ENCODE results near the gene ABCA1. TPM values are rescaled to one million over a fixed set of nuclear protein-coding genes. Genes with fewer than 3 reads are reported as not detected.

ABCA1 gene
- total and polyA plus RNA-seq, 2 of the 13 experiments (the other 11 are each of a cell fraction or from before 2014, with no cell fraction given): 26.8 to 63.8 TPM

DNA sequence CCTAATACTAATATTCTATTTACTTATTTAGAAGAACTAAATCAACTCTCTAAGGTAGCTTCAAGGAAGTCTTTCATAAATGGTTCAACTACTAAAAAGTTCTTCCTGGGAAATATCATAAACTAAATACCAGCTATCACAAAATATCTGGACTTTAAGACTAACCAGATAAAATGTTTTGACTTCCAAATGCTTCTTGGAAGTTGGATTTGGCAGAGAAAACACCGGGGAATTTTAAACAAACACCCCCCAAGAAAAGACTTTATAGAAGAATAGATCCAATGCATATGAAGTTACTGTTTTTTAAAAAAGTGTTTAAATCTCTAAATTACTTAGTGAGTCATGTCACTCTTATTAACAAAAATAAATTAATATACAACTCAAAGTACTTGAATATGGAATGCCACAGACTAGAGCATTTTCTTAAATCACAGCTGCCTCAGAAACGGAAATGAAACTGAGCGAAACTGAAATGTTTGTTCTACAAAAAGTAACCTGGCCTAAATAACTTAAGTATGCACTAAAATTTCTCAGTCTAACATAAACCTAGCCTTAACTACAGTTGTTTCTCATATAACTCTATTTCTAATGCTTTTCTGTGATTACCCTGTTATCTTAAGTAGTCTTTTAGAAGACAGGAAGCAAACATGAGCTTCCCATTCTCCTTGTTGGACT is 6.8 kb downstream of the ABCA1 start:
- CTCF ChIA-PET (ENCODE audit: low intra/inter-chr PET ratio, low total read pairs): no interaction called here
- ATAC-seq: no peak
- POLR2A ChIA-PET: interaction anchor here (1.1 to 2.0 kb wide), 2 partner anchors 22 to 31 kb away, joined by 4 to 7 read pairs; no protein-coding TSS in a partner anchor
- no peaks in the 10 kb centered on the region for H3K9me3 ChIP-seq (ENCODE audit: low read length)
- no peak overlapping the region for H3K9ac ChIP-seq (ENCODE audit: insufficient read depth, low read depth, low read length)
- in situ Hi-C loops (cut with HindIII; ENCODE audit: extremely low pct_ligation_motif_present, low pct_unique_long_range_greater_than_20kb) (loop anchor here (10.0 kb wide), 2 partner anchors 144 to 234 kb away; no protein-coding TSS in a partner anchor), intact Hi-C loops (cut with micrococcal nuclease; ENCODE audit: unreplicated experiment) (no loop called here)
- TF ChIP-seq RBFOX2 (IDR thresholded peaks at IDR 0.05; ENCODE audit: low read depth, low read length) (0 out of 2 replicates have a peak, but pooled peaks have one; percentile 5), IKZF4 (CRISPR knock-in tag; IDR thresholded peaks at IDR 0.05; ENCODE audit: borderline replicate concordance, low read depth, not compliant biosample characterization) (no peak)
- H2AFZ ChIP-seq (ENCODE audit: low read length): no peak overlapping the region
- H3K27me3 ChIP-seq (ENCODE audit: control insufficient read depth in 1 of 2, insufficient read depth in 2 of 2, low read length in 2 of 2): no peaks in the 10 kb centered on the region; a peak in 1 of 5 replicates
- no TSS peak for BruUV-seq (replicated peaks)
- H3K27ac ChIP-seq (ENCODE audit: extremely low read length, insufficient read depth, low read length): no peak overlapping the region
- peaks cover 0 to 4% of the 10 kb centered on the region in 2 experiments; a peak in 1 of 5 replicates for H3K36me3 ChIP-seq (replicated peaks in 1 of 2; ENCODE audit: control insufficient read depth in 1 of 2, insufficient read depth in 2 of 2, low read length in 2 of 2)
- H3K4me1 ChIP-seq (ENCODE audit: insufficient read depth, low read length): peaks cover 92% of the 10 kb centered on the region
- H4K20me1 ChIP-seq (ENCODE audit: insufficient read depth, low read length): peaks cover 2% of the 10 kb centered on the region; the same call in 1 of the 2 replicates
- H3K79me2 ChIP-seq (ENCODE audit: insufficient read depth, low read length): peaks cover 99% of the 10 kb centered on the region
- no peak for FAIRE-seq
- no peak for DNase-seq (ENCODE audit: low spot score)
- 89% methylated on average over 3 of the region's 3 CpGs for WGBS (ENCODE audit: low lambda C conversion rate)
- H3K4me3 ChIP-seq (replicated peaks in 1 of 3; ENCODE audit: insufficient read depth in 1 of 3, low read depth in 2 of 3, low read length in 3 of 3): no peak overlapping the region
- no peak overlapping the region; the same call in 1 of the 2 replicates for H3K4me2 ChIP-seq (ENCODE audit: low read depth, low read length)

DNA sequence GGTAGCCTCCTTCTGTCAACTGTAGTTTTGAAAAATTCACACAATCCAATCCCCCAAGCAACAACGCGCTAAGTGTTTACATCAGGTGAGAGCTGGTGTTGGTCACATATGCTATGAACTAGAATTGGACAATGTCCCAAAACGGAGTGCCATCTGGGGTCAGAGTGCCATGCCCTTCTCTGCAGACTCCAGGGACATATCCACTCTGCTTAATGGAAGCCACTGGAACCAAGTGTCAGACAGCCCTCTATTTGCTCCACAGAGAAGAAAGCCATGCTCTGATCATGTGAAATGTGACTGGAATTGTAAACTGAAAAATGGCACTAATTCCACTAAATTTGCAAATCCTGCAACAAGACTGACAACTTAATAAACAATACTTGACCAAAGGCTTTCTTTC is 12.2 kb downstream of the ABCA1 start:
- 85% methylated on average over 3 of the region's 3 CpGs for WGBS (ENCODE audit: low lambda C conversion rate)
- intact Hi-C loops (cut with micrococcal nuclease; ENCODE audit: unreplicated experiment) (no loop called here), in situ Hi-C loops (cut with HindIII; ENCODE audit: extremely low pct_ligation_motif_present, low pct_unique_long_range_greater_than_20kb) (no loop called here)
- Histone ChIP-seq H3K27ac (ENCODE audit: extremely low read length, insufficient read depth, low read length) (peak overlapping the region; percentile 36), H3K36me3 (replicated peaks in 1 of 2; ENCODE audit: control insufficient read depth in 1 of 2, insufficient read depth in 2 of 2, low read length in 2 of 2) (peaks cover 0 to 6% of the 10 kb centered on the region in 2 experiments; a peak in 1 of 5 replicates), H4K20me1 (ENCODE audit: insufficient read depth, low read length) (peaks cover 3% of the 10 kb centered on the region; the same call in 1 of the 2 replicates), H3K4me3 (replicated peaks in 1 of 3; ENCODE audit: insufficient read depth in 1 of 3, low read depth in 2 of 3, low read length in 3 of 3) (no peak overlapping the region), H3K4me2 (ENCODE audit: low read depth, low read length) (no peak overlapping the region), H3K9me3 (ENCODE audit: low read length) (no peaks in the 10 kb centered on the region), H3K4me1 (ENCODE audit: insufficient read depth, low read length) (peaks cover 96% of the 10 kb centered on the region), H3K27me3 (ENCODE audit: control insufficient read depth in 1 of 2, insufficient read depth in 2 of 2, low read length in 2 of 2) (no peaks in the 10 kb centered on the region), H3K9ac (ENCODE audit: insufficient read depth, low read depth, low read length) (no peak overlapping the region), H2AFZ (ENCODE audit: low read length) (no peak overlapping the region), H3K79me2 (ENCODE audit: insufficient read depth, low read length) (peaks cover 95% of the 10 kb centered on the region)
- ChIA-PET CTCF (ENCODE audit: low intra/inter-chr PET ratio, low total read pairs) (no interaction called here), POLR2A (no interaction called here)
- ATAC-seq (no peak), DNase-seq (ENCODE audit: low spot score) (no peak), FAIRE-seq (peak; percentile 15)
- BruUV-seq (replicated peaks): no TSS peak
- TF ChIP-seq ZFX (CRISPR knock-in tag; IDR thresholded peaks at IDR 0.05; ENCODE audit: low read depth): no peak
- TF ChIP-seq ZNF883 (CRISPR knock-in tag; IDR thresholded peaks at IDR 0.05; ENCODE audit: not compliant biosample characterization): no peak
- TF ChIP-seq NR2F6 (IDR thresholded peaks at IDR 0.05): no peak
- TF ChIP-seq NR2F6 (CRISPR knock-in tag; IDR thresholded peaks at IDR 0.05): 0 out of 2 replicates have a peak, but pooled peaks have one; percentile 6
- TF ChIP-seq TCF7 (IDR thresholded peaks at IDR 0.05; ENCODE audit: low read depth): no peak
- TF ChIP-seq GATAD2A (CRISPR knock-in tag; IDR thresholded peaks at IDR 0.05): peak; percentile 52; the same call in 1 of the 2 replicates
- no peak for TF ChIP-seq NKX3-1 (CRISPR knock-in tag; IDR thresholded peaks at IDR 0.05)
- TF ChIP-seq RXRB (CRISPR knock-in tag; IDR thresholded peaks at IDR 0.05; ENCODE audit: borderline replicate concordance): 0 out of 2 replicates have a peak, but pooled peaks have one; percentile 11
- TF ChIP-seq SAP130 (CRISPR knock-in tag; IDR thresholded peaks at IDR 0.05; ENCODE audit: low read depth): no peak
- TF ChIP-seq, protein P1, sequence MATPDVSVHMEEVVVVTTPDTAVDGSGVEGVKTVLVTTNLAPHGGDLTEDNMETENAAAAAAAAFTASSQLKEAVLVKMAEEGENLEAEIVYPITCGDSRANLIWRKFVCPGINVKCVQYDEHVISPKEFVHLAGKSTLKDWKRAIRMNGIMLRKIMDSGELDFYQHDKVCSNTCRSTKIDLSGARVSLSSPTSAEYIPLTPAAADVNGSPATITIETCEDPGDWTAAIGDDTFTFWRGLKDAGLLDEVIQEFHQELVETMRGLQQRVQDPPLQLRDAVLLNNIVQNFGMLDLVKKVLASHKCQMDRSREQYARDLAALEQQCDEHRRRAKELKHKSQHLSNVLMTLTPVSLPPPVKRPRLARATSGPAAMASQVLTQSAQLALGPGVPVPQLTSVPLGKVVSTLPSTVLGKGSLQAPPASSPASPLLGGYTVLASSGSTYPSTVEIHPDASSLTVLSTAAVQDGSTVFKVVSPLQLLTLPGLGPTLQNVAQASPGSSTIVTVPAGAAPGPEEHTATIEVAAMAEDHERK (CRISPR knock-in tag; IDR thresholded peaks at IDR 0.05; ENCODE audit: low read depth): no peak
- TF ChIP-seq LCORL (IDR thresholded peaks at IDR 0.05): no peak
- no peak for TF ChIP-seq LCORL (CRISPR knock-in tag; IDR thresholded peaks at IDR 0.05)
- TF ChIP-seq ZNF614 (CRISPR knock-in tag; IDR thresholded peaks at IDR 0.05; ENCODE audit: borderline replicate concordance): no peak
- TF ChIP-seq SALL2 (CRISPR knock-in tag; IDR thresholded peaks at IDR 0.05): no peak
